HG03196 (cell line): ENCODE data around the gene MDFIC.
"Not testable (repeated sequence)": the region's sequence is repeated elsewhere in the genome, so short reads cannot be mapped to it uniquely, and the experiment has no call there.

Experiments
- ATAC-seq: cut with Tn5 transposase; IDR thresholded peaks from one replicate; pipeline ENCODE4 v1.9.1; 2021; ENCODE audit not compliant: unreplicated experiment

The MDFIC gene

DNA sequence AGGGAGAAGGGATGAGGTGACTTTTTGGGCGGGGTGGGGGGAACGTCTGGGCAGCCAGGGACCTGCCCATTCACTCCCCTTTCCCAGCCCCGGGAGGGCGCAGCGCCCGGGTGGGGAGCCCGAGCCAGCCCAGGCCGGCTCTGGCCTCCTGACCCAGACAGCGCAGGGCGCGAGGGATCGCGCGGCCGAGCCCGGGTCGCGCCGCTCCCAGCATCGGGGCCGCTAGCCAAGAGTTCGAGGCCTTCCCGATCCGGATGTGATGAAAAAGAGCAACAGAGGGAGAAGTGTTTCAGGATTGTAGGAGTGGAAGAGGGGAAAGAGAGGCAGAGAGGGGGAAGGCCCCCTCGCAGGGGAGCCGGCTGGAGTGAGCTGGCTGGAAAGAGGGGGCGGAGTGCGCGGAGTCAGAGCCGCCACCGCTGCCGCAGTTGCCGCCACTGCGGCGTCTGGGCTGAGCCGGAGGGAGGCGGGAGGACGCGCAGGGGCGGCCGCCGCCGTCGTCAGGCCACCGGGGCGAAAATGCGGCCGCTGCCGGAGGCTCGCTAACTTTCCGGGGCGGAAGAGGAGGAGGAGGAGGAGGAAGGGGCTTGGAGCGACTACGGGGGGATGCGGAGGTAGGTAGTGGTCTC is at the start of gene MDFIC:
MDFIC (plus strand) TSS at position 69 of the 626 bp plus-strand sequence. CDS start 940 bp downstream, outside the sequence.
- peak; percentile 34 for ATAC-seq

GRCh38 chr7:114874170-114874569 is 47.7 kb upstream of the MDFIC start:
- ATAC-seq, result no peak

DNA sequence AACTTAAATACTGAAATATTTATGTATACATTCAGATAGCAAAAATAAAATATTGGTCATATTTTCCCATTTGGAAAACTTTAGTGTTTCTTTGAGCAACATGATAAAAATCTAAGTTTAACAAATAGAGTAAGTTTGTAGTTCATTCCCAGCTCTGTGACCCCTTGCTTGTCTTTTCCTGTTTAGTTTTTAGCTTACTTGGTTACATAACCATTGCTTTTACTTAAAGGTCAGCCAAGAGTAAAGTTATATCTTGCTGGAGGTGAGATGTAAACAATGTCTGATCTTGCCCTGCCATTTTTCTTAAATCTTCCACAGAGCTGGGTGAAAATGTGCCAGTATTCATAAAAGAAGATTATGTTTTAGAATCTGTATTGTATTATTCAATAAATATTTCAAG is 46.7 kb upstream of the MDFIC start:
- no peak for ATAC-seq

GRCh38 chr7:114879554-114879953 is 42.3 kb upstream of the MDFIC start:
- ATAC-seq, result no peak

- no peak for ATAC-seq
Observed at GRCh38 chr7:114885836-114886235, 36.1 kb upstream of the MDFIC start.

DNA sequence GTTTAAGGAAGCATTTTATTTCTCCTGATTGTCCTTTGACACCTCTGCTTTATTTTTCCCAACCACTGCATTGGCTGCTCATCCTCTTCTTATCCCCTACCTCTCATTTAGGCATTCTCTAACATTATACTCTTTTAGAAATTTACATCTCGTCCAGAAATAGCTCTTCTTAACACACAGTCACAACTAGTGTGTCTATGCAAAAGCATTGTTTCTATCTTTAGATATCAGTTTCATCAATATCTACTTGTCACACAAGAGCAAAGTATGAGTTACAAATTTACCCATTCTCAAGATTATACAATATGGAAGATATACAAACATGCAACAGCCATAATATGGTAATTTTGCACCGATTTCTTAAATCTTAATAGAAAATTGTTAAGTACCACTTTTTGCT is 35.7 kb upstream of the MDFIC start:
- ATAC-seq, result no peak

- not testable (repeated sequence) for ATAC-seq
Observed at GRCh38 chr7:114889116-114889515, 32.8 kb upstream of the MDFIC start.

- peak; percentile 78 for ATAC-seq
Observed at GRCh38 chr7:114889646-114890285, 32.1 kb upstream of the MDFIC start.

DNA sequence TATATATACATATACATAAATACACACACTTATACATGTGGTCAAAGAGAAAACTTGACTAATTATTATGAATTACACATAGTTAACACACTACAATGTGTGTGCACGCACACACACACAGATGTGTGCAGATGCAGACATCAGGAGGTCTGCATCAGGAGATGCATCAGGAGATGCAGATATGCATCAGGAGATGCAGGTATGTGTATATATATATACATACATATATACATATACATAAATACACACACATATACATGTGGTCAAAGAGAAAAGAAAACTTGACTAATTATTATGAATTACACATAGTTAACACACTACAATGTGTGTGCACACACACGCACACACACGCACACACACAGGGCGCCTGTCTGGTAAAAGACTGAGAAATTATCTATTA is 31.3 kb upstream of the MDFIC start:
- ATAC-seq, result no peak

DNA sequence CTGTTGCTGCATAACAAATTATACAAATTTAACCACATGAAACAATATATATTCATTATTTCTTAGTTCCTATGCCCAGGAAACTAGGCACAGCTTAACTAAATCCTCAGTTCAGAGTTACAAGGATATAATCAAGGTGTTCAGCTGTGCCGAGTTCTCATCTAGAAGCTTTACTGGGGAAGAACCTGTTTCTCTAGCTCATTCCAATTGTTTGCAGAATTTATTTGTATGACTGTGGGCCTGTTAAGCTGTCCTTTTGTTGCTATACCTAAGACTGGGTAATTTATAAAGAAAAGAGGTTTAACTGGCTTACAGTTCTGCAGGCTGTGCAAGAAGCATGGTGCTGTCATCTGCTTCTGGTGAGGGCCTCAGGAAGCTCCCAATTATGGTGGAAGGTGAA is 21.8 kb upstream of the MDFIC start:
- ATAC-seq, result no peak

GRCh38 chr7:114901771-114902170 is 20.1 kb upstream of the MDFIC start:
- ATAC-seq, result no peak

DNA sequence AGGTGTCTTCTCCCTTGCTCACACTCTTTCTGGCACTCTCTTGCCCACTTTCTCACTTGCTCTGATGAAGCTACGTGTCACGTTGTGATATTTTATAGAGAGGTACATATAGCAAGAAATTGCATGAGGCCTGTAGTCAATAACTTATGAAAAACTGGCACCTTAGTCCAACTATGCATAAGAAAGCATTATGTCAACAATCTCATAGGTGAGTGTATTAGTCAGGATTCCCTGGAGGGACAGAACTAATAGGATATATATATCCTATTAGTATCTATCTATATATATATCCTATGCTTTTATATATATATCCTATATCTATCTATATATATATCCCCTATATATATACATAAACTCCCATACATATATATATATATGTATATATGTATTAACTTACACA is 18.8 kb upstream of the MDFIC start:
- ATAC-seq, result no peak

DNA sequence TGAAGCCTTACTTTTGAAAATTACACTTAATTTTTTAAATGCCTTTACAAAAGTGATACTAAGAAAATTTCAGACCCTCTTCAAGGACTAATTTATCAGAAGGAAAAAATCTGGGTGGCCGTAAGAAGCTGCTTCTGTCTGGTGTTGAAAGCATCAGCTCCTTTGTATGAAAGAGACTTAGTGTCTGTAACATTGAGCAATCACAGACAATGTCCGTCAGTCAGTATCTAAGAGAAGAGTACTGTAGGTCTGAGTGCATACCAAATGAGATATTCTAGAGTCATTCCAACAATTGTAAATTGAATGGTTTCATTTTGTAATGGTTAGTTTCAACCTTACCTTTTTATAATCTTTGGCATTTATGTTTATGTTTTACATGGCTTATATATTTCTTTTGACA is 11.1 kb upstream of the MDFIC start:
- no peak for ATAC-seq

DNA sequence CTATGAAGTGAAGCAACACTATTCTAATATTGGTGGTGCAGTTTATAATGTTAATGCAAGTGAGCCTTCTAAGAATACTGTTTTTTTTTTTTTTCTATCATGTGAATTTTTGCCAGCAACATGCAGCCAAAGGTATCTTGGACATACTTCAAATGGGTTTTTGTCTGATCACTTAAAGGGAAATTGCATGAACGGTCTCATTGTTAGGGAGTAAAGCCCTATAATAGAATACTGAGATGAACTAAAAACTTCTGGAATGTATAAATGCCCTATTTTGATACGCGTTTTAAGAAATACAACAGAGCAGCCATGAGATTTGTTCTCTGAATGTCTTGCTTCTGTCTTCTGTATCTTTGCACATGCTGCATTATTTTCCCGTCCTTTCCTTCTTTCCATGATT is 10.5 kb upstream of the MDFIC start:
- ATAC-seq, result no peak

- ATAC-seq, result peak; percentile 92
Observed at GRCh38 chr7:114916261-114916892, 5.5 kb upstream of the MDFIC start.

GRCh38 chr7:114917211-114917839 is 4.6 kb upstream of the MDFIC start:
- ATAC-seq, result no peak

DNA sequence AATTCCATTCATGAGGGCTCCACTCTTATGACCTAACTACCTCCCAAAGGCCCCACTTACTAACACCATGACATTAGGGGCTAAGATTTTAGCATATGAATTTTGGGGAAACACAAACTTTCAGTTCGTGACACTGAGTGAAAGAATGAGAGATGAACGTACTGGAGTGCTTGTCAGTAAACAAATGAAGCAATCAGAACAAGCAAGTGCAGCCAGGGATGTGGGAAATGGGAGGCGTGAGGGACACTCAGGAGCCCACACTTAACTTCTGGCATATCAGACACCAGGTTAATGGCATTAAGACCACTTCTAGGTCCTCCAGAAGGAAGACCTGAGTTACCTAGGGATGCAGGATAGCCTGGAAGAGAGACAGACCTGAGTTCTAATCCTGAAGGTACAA is 2.3 kb upstream of the MDFIC start:
- ATAC-seq, result no peak

- no peak for ATAC-seq
Observed at GRCh38 chr7:114921631-114922025, 266 bp upstream of the MDFIC start.

DNA sequence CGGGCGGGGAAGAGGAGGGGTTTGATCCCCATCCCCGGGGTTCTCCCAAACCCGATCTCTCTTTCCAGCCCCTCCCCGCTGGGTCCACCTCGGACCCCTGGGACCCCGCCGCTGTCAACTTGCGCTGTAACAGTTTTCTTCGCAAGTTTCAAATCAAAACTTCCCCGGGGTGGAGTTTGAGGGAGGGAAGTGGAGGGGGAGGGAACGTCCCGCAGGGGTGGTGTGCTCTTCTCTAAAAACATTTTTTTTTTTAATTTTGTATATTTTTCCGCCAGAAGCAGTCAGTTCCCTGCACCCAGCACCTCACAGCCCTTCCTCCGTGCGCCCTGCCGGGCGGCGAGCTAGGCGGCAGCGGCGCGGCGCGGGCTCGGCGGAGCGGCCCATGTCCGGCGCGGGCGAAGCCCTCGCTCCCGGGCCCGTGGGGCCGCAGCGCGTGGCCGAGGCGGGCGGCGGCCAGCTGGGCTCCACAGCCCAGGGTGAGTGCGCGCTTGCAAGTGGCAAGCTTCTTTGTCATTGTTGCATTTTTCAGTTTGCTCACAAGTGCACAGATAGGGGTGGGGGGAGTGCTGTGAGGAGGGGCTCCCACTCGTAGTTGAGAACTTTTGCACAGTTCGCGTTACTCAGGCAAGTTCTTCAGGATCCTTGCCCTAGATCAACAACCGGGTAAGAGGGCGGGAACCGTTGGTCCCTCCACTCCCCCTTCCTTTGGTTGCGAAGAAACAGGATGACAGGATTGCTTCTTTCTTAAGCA is 933 bp downstream of the MDFIC start:
- peak; percentile 33 for ATAC-seq

DNA sequence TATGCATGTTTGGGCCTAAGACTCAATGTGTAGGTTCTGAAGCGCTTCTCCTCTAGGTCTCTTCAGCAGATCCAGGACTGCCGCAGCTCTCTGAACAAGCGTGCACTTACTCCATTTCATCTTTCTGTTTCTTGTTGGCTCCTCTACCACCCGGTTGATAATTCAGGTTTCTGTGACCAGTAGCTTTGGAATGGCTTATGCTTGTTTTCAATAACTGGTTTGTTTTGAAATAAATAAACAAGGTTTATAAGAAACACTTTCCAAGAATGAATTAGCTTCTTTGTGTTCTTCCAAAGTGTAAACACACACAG is 1.5 kb downstream of the MDFIC start:
- ATAC-seq, result no peak

DNA sequence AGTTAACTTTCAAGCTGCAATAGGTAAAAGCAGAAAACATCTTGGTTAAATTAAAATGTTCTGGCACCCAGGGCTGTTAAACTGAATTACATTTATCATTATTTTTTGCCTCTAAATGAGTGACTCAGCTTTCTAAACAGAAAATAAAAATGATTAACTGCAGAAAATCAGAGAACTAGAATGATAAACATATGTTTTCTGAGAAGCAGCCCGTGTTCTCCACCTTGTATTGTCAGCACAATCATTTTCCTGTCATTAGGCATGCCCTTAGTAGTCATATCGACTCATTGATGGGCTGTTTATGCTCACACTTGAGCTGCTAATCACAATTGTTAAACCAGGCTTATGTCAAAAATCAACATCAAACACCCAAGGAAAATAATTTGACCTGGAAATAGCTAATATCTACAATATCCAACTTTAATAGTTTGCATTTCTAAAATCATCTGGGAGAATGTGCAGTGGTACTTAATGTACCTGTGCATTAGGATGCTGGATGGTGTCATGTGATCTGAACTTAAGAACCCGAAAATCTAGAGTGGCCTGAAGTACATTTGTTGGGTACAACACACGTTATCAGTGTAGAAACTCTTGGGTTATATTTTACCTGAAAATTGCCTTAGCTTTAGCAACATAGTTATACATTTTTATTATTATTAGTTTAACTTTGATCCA is 2.3 kb downstream of the MDFIC start:
- ATAC-seq, result no peak
